Adrenal gland (tissue), 12 donors: ENCODE results near the gene SCYGR3. TPM values are rescaled to one million over a fixed set of nuclear protein-coding genes. Genes with fewer than 3 reads are reported as not detected.

ENCODE experiments used
- DNase-seq, 7 donors: peaks; one replicate each; pipeline ENCODE4 v3.0.0-alpha.2; 2019 to 2020
- H3K27ac ChIP-seq, 5 donors: fragments of 200-600 bp; sonication (generic) in 4 of 5; 1 replicate in 3 of 5; 2 replicates in 2 of 5; pipeline versions ENCODE4 v1.5.1 to v1.8.0; 2016 to 2020; ENCODE audit warnings: mild to moderate bottlenecking in 1 of 5
- H3K27me3 ChIP-seq: fragments of 200-600 bp; 2 replicates; pipeline ENCODE4 v1.8.0; 2021
- H3K36me3 ChIP-seq, 2 donors: fragments of 200-600 bp; replicated peaks in 1 of 2; 1 replicate in 1 of 2; 2 replicates in 1 of 2; pipeline versions ENCODE4 v1.5.1 to v1.8.0; 2018 to 2022
- H3K4me1 ChIP-seq, 2 donors: fragments of 200-600 bp; replicated peaks in 1 of 2; 1 replicate in 1 of 2; 2 replicates in 1 of 2; pipeline versions ENCODE4 v1.5.1 to v1.8.0; 2018 to 2021
- H3K4me3 ChIP-seq, 4 donors: fragments of 200-600 bp; sonication (generic) in 3 of 4; one replicate each; pipeline ENCODE4 v1.5.1; 2016 to 2018
- H3K9me3 ChIP-seq, 3 donors: fragments of 200-600 bp; sonication (generic) in 1 of 3; replicated peaks in 1 of 3; 1 replicate in 2 of 3; 2 replicates in 1 of 3; pipeline versions ENCODE4 v1.5.1 to v1.8.0; 2016 to 2021
- CTCF ChIP-seq, 6 experiments: fragments of 450-650 bp in 4 of 6; fragments of 200-600 bp in 2 of 6; sonication (generic) in 1 of 6; IDR thresholded peaks; 1 replicate in 5 of 6; 2 replicates in 1 of 6; pipeline versions ENCODE4 v1.5.1 to v1.8.0; 2016 to 2021; ENCODE audit warnings: antibody characterized with exemption in 6 of 6, mild to moderate bottlenecking in 2 of 6, moderate library complexity in 1 of 6
- POLR2A ChIP-seq, 2 donors: fragments of 450-650 bp; IDR thresholded peaks; one replicate each; pipeline ENCODE4 v1.6.1; 2017; ENCODE audit warnings: antibody characterized with exemption in 2 of 2, mild to moderate bottlenecking in 2 of 2, moderate library complexity in 1 of 2
- WGBS, 4 donors: extraction: QIAGEN DNeasy Blood & Tissue Kit in 2 of 4; methylation state at CpG; one replicate each; pipeline versions ENCODE4 v1.1.5 to v1.1.7; 2013 to 2017; 5-methylcytosine and 5-hydroxymethylcytosine counted together
- intact Hi-C, 2 donors: fragments of 100-400 bp; cut with DNase I; formaldehyde crosslinking; loops; one replicate each; pipeline versions ENCODE4 v1.14.1 to v1.15.0; 2022 to 2023
- polyA plus RNA-seq, 3 donors: library from polyadenylated mRNA; stranded (reverse); fragments of 200-250 nt in 2 of 3; fragments of 350-450 nt in 1 of 3; fragmentation: Illumina TruSeq in 1 of 3; extraction: RNeasy Lipid Tissue Mini Kit (QIAGEN cat#74804) in 1 of 3; gene quantifications; one replicate each; pipeline ENCODE4 v1.2.3, GENCODE V29; 2013 to 2014
- total RNA-seq, 9 donors: library from RNA; depleted of rRNA in 4 of 9; stranded (reverse); fragments of >200 nt in 4 of 9; fragments of 120-200 nt in 1 of 9; fragmentation: NEBNext Ultra II Directional in 1 of 9; extraction: Animal tissue kit (Norgen Biotek cat#: 25700) in 1 of 9; gene quantifications; one replicate each; pipeline versions ENCODE4 v1.1.0 to v1.2.4, GENCODE V29; 2013 to 2023
- donor health status: healthy with polysubstance abuse.
- donor health status: Bipolar disorder and iron deficiency.
- donor health status: DM: yes; HTN: yes; CAD: no.
- donor health status: DM: no; HTN: no; CAD: no.
- donor health status: DM: no; HTN: no; CAD: no.
- donor health status: DM: yes; HTN: yes; CAD: no.

SCYGR3 gene
- total and polyA plus RNA-seq, 12 donors = not detected

GRCh38 chr2:227592694-227593387 lies 21.8 kb downstream of the SCYGR3 start:
- H3K4me1 ChIP-seq = no peaks in the 10 kb centered on the region
- no peaks in the 10 kb centered on the region for H3K36me3 ChIP-seq
- WGBS, 4 donors = 63 to 90% (median 85%) methylated on average over 1 of the region's 1 CpG
- DNase-seq = no peak
- H3K27ac ChIP-seq = no peak overlapping the region
- no peaks in the 10 kb centered on the region for H3K9me3 ChIP-seq
- no peak overlapping the region for H3K4me3 ChIP-seq
- H3K27me3 ChIP-seq = peaks cover 10% of the 10 kb centered on the region
- intact Hi-C loops = no loop called here
- TF ChIP-seq POLR2A (IDR thresholded peaks at IDR 0.05) (no peak), CTCF (IDR thresholded peaks at IDR 0.05) (no peak)

DNA sequence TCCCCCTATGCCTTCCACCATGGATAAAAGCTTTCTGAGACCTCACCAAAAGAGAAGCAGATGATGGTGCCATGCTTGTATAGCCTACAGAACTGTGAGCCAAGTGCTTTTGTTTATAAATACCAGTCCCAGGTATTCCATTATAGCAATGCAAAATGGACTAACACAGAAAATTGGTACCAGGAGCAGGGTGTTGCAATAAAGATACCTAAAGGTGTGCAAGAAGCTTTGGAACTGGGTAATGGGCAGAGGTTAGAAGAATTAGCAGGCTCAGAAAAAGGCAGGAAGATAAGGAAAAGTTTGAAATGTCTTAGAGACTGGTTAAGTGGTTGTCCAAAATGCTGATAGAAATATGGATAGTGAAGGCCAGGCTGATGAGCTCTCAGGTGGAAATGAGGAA lies 32.3 kb downstream of the SCYGR3 start:
- no peak for DNase-seq
- Histone ChIP-seq H3K9me3 (no peaks in the 10 kb centered on the region), H3K4me1 (no peaks in the 10 kb centered on the region), H3K27ac (no peak overlapping the region), H3K27me3 (no peaks in the 10 kb centered on the region), H3K4me3 (no peak overlapping the region), H3K36me3 (no peaks in the 10 kb centered on the region)
- no peak for TF ChIP-seq CTCF (IDR thresholded peaks at IDR 0.05)
- no peak for TF ChIP-seq POLR2A (IDR thresholded peaks at IDR 0.05)
- intact Hi-C loops = no loop called here

DNA sequence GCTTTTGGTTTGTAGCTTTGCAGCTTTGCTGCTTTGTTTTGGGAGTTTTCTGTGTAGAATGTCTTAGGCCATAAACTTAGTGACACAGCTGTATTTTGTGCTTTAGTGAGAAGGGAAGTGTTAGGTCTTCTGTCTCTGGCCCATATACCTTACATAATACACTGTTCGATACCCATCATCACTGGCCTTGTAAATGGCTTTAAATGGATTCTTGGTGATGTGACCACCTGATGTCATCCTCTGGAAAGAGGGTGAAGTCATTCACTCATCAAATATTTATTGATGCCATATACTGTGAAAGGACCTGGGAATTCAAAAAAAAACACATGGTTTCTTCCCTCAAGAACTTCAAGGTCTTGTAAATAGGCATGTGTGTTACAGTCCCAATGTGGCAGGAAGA lies 34.8 kb downstream of the SCYGR3 start:
- H3K4me1 ChIP-seq = no peaks in the 10 kb centered on the region
- TF ChIP-seq CTCF (IDR thresholded peaks at IDR 0.05) = no peak
- no peak for TF ChIP-seq POLR2A (IDR thresholded peaks at IDR 0.05)
- 89 to 100% (median 97%) methylated on average over 1 of the region's 1 CpG for WGBS, 4 donors
- H3K9me3 ChIP-seq = no peaks in the 10 kb centered on the region
- no peak for DNase-seq
- intact Hi-C loops = no loop called here
- H3K27ac ChIP-seq = no peak overlapping the region
- no peaks in the 10 kb centered on the region for H3K36me3 ChIP-seq
- H3K27me3 ChIP-seq = no peaks in the 10 kb centered on the region
- H3K4me3 ChIP-seq = no peak overlapping the region

DNA sequence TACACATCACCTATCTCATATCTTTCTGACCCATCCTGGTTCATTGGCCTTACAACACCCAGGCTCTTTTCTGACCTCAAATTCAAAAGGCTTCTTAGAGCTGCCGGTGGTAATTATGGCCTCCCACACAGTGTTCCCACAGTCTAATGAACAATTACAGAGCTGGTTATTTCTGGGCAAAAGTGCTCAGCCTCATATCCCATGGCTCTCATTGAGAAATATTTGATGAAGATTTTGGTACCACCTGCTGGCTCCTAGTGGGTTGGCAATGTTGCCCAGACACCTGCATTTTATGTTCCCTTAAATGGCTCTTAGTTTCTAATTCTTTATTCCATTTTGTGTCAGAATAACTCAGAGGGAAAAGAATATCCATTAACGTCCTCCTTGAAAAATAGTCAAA lies 36.0 kb downstream of the SCYGR3 start:
- Histone ChIP-seq H3K4me3 (no peak overlapping the region), H3K36me3 (no peaks in the 10 kb centered on the region), H3K4me1 (no peaks in the 10 kb centered on the region), H3K27me3 (no peaks in the 10 kb centered on the region), H3K9me3 (no peaks in the 10 kb centered on the region), H3K27ac (no peak overlapping the region)
- no peak for TF ChIP-seq CTCF (IDR thresholded peaks at IDR 0.05)
- no peak for TF ChIP-seq POLR2A (IDR thresholded peaks at IDR 0.05)
- intact Hi-C loops = no loop called here
- WGBS, 4 donors = 61 to 83% (median 74%) methylated on average over 2 of the region's 2 CpGs
- DNase-seq = no peak
